Sigmoid colon (tissue), 7 donors: ENCODE data around the gene FAM184B. TPM values are rescaled to one million over a fixed set of nuclear protein-coding genes. Genes with fewer than 3 reads are reported as not detected.

Experiments
- DNase-seq: peaks from one replicate; pipeline ENCODE4 v3.0.0-alpha.2; 2019
- H3K27ac ChIP-seq, 4 donors: fragments of 200-600 bp; sonication (generic); one replicate each; pipeline ENCODE4 v1.5.1; 2016 to 2019; ENCODE audit warnings: mild to moderate bottlenecking in 1 of 4
- H3K27me3 ChIP-seq, 3 donors: fragments of 200-600 bp; sonication (generic); one replicate each; pipeline ENCODE4 v1.5.1; 2019; ENCODE audit warnings: mild to moderate bottlenecking in 1 of 3
- H3K36me3 ChIP-seq, 4 donors: fragments of 200-600 bp; sonication (generic); one replicate each; pipeline ENCODE4 v1.5.1; 2016 to 2019
- H3K4me1 ChIP-seq, 4 donors: fragments of 200-600 bp; sonication (generic); one replicate each; pipeline ENCODE4 v1.5.1; 2017 to 2019
- H3K4me3 ChIP-seq, 4 donors: fragments of 200-600 bp; sonication (generic); one replicate each; pipeline ENCODE4 v1.5.1; 2017 to 2019; ENCODE audit warnings: mild to moderate bottlenecking in 2 of 4, moderate library complexity in 1 of 4
- H3K9me3 ChIP-seq, 4 donors: fragments of 200-600 bp in 3 of 4; sonication (generic) in 3 of 4; one replicate each; pipeline versions ENCODE4 v1.5.1 to v1.6.1; 2013 to 2019
- EP300 ChIP-seq, 4 donors: sonication (generic); formaldehyde crosslinking; IDR thresholded peaks; one replicate each; pipeline ENCODE4 v1.6.1; 2017; ENCODE audit warnings: antibody characterized with exemption in 4 of 4
- POLR2A ChIP-seq, 2 donors: fragments of 450-650 bp; IDR thresholded peaks; one replicate each; pipeline ENCODE4 v1.6.1; 2016; ENCODE audit warnings: antibody characterized with exemption in 2 of 2, mild to moderate bottlenecking in 2 of 2, moderate library complexity in 2 of 2
- POLR2AphosphoS5 ChIP-seq, 4 donors: sonication (generic); formaldehyde crosslinking; IDR thresholded peaks; one replicate each; pipeline ENCODE4 v1.6.1; 2017; ENCODE audit warnings: antibody characterized with exemption in 4 of 4
- WGBS, 2 donors: extraction: QIAGEN DNeasy Blood & Tissue Kit; methylation state at CpG; one replicate each; pipeline ENCODE4 v1.1.7; 2013; 5-methylcytosine and 5-hydroxymethylcytosine counted together
- intact Hi-C: fragments of 100-400 bp; cut with DNase I; formaldehyde crosslinking; loops from one replicate; pipeline ENCODE4 v1.15.1; 2023
- polyA plus RNA-seq, 3 donors: library from polyadenylated mRNA; stranded (reverse); fragments of 200-250 nt; gene quantifications; one replicate each; pipeline ENCODE4 v1.2.3, GENCODE V29; 2013
- total RNA-seq, 4 donors: library from RNA; depleted of rRNA; stranded (reverse); fragments of >200 nt; gene quantifications; one replicate each; pipeline ENCODE4 v1.1.0, GENCODE V29; 2016
- TF ChIP-seq, protein P1 (sequence below), 4 experiments: fragments of 450-650 bp in 3 of 4; fragments of 200-600 bp in 1 of 4; IDR thresholded peaks; one replicate each; pipeline ENCODE4 v1.5.1; 2016 to 2019; ENCODE audit warnings: antibody characterized with exemption in 4 of 4, mild to moderate bottlenecking in 3 of 4, moderate library complexity in 2 of 4
- donor health status: healthy with polysubstance abuse.
- donor health status: Bipolar disorder and iron deficiency.
- donor health status: healthy.

Gene FAM184B
- total and polyA plus RNA-seq, 7 donors = under 0.01 to 0.23 (median 0.23) TPM; not detected in 4

DNA sequence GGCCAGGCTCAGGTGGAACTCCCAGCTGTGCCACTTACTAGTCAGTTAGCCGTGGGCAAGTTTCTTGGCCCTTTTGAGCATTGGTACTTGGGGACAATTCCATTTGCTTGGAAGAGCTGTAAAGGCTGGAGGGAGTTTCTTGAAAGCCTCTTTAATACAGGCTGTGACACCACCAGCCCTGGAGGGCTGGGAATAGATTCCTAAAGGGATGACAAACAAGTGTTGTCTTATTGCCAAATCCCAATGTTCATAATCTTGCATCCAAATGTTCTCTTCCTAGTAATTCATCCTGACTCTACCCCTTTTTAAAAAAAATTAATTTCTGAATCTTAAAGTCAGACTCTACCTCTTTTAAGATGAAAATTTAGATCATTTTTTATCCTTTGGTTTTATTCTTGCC is 181.6 kb downstream of the FAM184B start:
- TF ChIP-seq POLR2A (IDR thresholded peaks at IDR 0.05) = no peak
- no peak for TF ChIP-seq POLR2AphosphoS5 (IDR thresholded peaks at IDR 0.05)
- no peak for TF ChIP-seq EP300 (IDR thresholded peaks at IDR 0.05)
- TF ChIP-seq, protein P1, sequence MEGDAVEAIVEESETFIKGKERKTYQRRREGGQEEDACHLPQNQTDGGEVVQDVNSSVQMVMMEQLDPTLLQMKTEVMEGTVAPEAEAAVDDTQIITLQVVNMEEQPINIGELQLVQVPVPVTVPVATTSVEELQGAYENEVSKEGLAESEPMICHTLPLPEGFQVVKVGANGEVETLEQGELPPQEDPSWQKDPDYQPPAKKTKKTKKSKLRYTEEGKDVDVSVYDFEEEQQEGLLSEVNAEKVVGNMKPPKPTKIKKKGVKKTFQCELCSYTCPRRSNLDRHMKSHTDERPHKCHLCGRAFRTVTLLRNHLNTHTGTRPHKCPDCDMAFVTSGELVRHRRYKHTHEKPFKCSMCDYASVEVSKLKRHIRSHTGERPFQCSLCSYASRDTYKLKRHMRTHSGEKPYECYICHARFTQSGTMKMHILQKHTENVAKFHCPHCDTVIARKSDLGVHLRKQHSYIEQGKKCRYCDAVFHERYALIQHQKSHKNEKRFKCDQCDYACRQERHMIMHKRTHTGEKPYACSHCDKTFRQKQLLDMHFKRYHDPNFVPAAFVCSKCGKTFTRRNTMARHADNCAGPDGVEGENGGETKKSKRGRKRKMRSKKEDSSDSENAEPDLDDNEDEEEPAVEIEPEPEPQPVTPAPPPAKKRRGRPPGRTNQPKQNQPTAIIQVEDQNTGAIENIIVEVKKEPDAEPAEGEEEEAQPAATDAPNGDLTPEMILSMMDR (IDR thresholded peaks at IDR 0.05) = no peak
- H3K9me3 ChIP-seq = no peaks in the 10 kb centered on the region
- H3K4me1 ChIP-seq = no peaks in the 10 kb centered on the region
- no peaks in the 10 kb centered on the region for H3K27me3 ChIP-seq
- intact Hi-C loops = no loop called here
- 48 to 99% methylated on average over 1 of the region's 1 CpG for WGBS, 2 donors
- no peak overlapping the region for H3K4me3 ChIP-seq
- no peak overlapping the region for H3K27ac ChIP-seq
- peaks cover 8 to 90% (median 40%) of the 10 kb centered on the region in 4 donors for H3K36me3 ChIP-seq
- no peak for DNase-seq

DNA sequence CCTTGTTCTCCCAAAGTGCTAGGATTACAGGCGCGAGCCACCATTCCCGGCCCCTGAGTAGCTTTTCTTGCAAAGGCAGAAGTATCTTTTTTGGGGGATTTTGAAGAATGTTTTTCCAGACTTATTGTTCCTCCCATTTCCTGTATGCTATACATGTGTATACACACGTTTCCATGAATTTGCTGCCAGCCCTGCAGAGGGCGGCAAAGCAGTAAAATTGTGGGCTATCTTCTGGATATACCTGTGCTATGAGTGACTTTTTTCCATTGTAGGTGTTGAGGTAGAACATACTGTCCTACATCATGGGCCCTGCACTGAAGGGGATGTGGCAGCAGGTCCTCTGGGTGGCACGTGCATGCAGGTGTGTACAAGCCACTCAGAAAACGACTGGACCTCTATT is 183.9 kb downstream of the FAM184B start:
- peaks cover 15 to 90% (median 44%) of the 10 kb centered on the region in 4 donors for H3K36me3 ChIP-seq
- no peaks in the 10 kb centered on the region for H3K9me3 ChIP-seq
- no peaks in the 10 kb centered on the region for H3K4me1 ChIP-seq
- no peak for TF ChIP-seq POLR2AphosphoS5 (IDR thresholded peaks at IDR 0.05)
- TF ChIP-seq, protein P1 (IDR thresholded peaks at IDR 0.05) = no peak
- TF ChIP-seq POLR2A (IDR thresholded peaks at IDR 0.05) = no peak
- TF ChIP-seq EP300 (IDR thresholded peaks at IDR 0.05) = no peak
- intact Hi-C loops = no loop called here
- no peak for DNase-seq
- no peaks in the 10 kb centered on the region for H3K27me3 ChIP-seq
- no peak overlapping the region for H3K4me3 ChIP-seq
- WGBS, 2 donors = 77 to 78% methylated on average over 7 of the region's 7 CpGs
- H3K27ac ChIP-seq = no peak overlapping the region

GRCh38 chr4:17595471-17596005 is 185.9 kb downstream of the FAM184B start:
- no peaks in the 10 kb centered on the region for H3K4me1 ChIP-seq
- WGBS, 2 donors = 72 to 89% methylated on average over 6 of the region's 6 CpGs
- H3K9me3 ChIP-seq = no peaks in the 10 kb centered on the region
- intact Hi-C loops = no loop called here
- H3K27me3 ChIP-seq = no peaks in the 10 kb centered on the region
- TF ChIP-seq POLR2AphosphoS5 (IDR thresholded peaks at IDR 0.05) (no peak), POLR2A (IDR thresholded peaks at IDR 0.05) (no peak), EP300 (IDR thresholded peaks at IDR 0.05) (no peak)
- TF ChIP-seq, protein P1 (IDR thresholded peaks at IDR 0.05) = no peak
- no peak overlapping the region for H3K27ac ChIP-seq
- H3K4me3 ChIP-seq = no peak overlapping the region
- peaks cover 15 to 89% (median 39%) of the 10 kb centered on the region in 4 donors for H3K36me3 ChIP-seq
- no peak for DNase-seq

DNA sequence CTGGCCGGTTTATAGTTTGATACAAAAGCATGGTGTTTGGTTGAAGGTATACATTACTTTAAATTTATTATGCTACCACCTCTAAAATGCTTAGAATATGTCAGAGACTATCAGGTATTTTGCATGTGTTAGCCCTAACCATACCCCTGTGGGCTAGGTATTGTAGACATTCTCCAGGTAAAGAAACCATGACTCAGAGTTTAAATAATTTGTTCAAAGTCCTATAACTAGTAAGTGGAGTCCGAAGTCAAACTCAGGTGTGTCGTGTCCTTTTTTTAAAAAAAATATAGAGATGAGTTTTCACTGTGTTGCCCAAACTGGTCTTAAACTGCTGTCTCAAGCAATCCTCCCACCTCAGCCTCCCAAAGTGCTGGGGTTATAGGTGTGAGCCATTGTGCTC is 192.1 kb downstream of the FAM184B start:
- WGBS, 2 donors = 83 to 90% methylated on average over 3 of the region's 3 CpGs
- no peaks in the 10 kb centered on the region for H3K9me3 ChIP-seq
- peaks cover 17 to 88% (median 29%) of the 10 kb centered on the region in 4 donors for H3K36me3 ChIP-seq
- H3K4me1 ChIP-seq = no peaks in the 10 kb centered on the region
- intact Hi-C loops = no loop called here
- H3K4me3 ChIP-seq = no peak overlapping the region
- DNase-seq = no peak
- H3K27ac ChIP-seq = no peak overlapping the region
- TF ChIP-seq POLR2A (IDR thresholded peaks at IDR 0.05) (no peak), POLR2AphosphoS5 (IDR thresholded peaks at IDR 0.05) (no peak), EP300 (IDR thresholded peaks at IDR 0.05) (no peak)
- TF ChIP-seq, protein P1 (IDR thresholded peaks at IDR 0.05) = no peak
- H3K27me3 ChIP-seq = no peaks in the 10 kb centered on the region
